HTR-8/SVneo (cell line): ENCODE data around the gene VPS41.
A peak's percentile ranks its signal among the peaks of the same experiment; 100 is the strongest.

Experiments
- DNase-seq: peaks from one replicate; pipeline ENCODE4 v3.0.0; 2011; ENCODE audit warnings: low spot score, mixed read lengths; ENCODE audit not compliant: insufficient read length
- FAIRE-seq: peaks from 2 replicates; lab custom pipeline; 2011; peaks lifted over from hg19 to GRCh38; lab: Jason Lieb, UNC

The VPS41 gene

DNA sequence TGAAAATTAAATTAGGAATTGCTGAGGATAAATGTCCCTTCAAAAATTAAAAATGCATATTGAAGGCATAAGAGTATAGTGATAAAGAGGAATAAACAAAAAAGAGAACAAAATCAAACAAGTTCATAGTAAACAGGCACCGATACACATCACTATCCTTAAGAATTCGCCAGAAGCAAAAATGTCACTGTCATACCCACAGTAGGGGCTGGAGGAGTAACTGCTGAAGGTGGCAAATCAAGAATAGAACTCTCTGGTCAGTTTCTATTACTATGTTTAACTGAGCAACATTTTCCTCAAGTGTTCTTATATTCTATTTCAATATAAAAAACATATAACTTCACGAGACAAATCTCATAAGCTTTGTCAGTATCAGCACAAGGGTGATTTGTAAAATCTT is 84.0 kb downstream of the VPS41 start:
- FAIRE-seq (no peak), DNase-seq (no peak)

DNA sequence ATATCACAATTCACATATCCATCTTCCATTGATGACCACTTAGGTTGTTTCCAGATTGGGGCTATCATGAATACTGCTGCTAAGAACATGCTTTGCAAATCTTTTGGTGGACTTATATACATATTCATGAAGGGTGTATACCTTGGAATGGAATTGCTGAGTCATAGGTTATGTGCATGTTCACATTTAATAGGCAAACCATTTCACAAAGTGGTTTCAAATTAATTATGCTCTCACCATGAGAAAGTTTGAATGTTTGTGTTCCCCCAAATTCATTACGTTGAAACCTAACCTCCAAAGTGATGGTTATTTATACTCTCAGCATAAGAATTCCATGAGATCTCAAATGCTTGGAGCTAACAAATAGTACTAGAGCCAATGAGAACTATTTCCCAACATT is 86.4 kb downstream of the VPS41 start:
- FAIRE-seq = no peak
- DNase-seq = no peak

DNA sequence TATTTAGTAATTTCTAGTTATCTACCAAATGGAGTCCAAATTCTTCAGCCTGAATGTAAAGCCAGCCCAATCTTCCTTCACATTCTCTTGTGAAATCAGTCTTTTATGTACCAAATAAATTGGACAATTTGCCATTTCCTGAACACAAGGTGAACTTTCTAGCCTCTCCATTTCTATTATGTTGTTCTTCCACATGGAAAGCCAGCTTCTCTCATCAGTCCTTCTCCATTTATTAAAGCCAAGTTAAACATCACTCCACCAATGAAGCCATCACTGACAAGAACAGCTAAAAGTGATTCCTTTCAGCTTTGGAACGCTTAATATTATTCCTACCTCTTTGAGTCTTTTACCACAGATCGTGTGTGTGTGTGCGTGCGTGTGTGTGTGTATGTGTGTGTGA is 88.4 kb downstream of the VPS41 start:
- no peak for DNase-seq
- no peak for FAIRE-seq

DNA sequence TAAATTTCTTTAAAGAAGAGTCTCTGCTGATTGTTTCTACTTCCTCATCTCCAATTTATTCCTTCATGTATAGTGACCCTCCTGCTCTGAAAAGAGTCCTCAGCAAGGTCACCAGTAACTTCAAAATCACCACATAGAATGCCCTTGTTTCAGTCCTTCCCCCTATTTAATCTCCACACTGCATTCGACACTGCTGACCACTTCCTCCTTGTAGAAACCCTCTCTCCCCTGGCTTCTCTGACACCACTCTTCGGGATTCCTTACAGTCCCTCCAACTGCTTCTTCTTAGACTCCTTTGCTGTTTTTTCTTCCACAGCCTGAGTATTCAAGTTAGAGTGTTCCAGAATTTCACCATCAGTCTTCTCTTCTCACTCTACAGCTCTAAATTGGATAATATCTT is 89.5 kb downstream of the VPS41 start:
- DNase-seq (no peak), FAIRE-seq (no peak)

DNA sequence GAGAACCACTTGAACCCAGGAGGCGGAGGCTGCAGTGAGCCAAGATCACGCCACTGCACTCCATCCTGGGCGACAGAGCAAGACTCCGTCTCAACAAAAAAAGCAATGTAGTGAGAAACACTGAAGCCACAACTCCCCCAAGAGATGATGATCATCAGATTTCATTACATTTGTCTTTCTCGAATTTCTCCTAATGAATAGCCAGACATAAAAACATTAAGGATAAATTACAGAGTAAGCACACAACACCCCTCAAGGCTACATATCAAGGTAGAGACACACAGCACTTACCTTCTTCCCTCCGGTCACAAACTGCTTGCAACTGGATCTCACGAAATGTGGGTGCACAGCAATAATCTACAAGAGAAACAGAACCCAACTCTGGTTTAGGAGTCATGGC is 91.5 kb downstream of the VPS41 start:
- DNase-seq (no peak), FAIRE-seq (no peak)

DNA sequence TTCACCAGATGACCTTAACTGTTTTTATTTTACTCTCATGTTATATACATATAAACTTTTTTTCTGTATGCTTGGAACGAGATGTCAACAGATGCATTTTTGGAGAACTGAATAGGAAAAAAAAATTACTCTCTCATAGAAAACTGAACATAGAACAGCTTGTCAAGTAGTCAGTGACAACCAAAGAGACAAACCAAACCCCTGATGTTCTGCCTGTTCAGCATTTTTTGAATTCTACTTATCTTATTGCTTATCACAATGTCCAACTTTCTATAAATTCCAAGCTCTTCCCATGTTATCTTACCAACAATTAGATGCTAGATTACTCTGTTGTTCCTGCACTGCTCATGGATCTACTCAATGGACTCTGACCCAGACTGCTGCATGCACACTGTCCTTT is 95.2 kb downstream of the VPS41 start:
- FAIRE-seq (no peak), DNase-seq (no peak)

DNA sequence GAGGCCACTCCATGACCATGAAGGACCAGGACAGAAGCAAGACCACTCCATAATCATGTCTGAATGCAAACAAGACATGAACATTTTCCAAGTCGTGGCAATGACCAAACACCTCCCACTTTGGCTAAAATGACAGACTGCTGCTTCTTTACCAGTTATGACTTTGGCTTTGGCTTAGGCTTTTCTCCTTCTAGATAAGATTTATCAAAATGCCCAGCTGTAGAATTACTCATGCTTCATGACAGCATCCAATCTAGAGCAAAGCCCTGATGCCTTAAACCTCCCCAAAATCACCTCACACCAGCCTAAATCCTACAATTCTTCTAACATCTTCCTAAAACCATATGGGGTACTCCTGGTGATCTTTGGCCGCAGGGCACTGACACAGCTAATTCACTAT is 102.1 kb downstream of the VPS41 start:
- FAIRE-seq (no peak), DNase-seq (no peak)

DNA sequence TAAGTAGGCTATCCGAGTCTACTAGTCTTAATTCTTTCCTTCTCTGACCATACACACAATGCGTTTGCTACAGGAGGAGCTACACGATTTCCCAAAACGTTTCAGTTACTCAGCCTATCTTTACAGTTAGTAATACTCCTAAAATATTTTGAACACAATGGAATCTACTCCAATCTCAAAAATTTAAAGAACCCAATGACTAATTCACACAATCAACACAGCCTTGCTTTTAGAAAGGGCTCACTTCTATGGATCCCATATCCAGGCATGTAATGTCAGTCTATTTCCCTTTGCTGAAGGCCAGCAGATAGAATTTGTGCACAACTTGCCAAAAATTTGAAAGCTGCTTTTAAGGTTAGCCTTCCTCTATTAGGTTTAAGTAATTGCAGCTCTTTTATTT is 107.2 kb downstream of the VPS41 start:
- FAIRE-seq = no peak
- DNase-seq = no peak

DNA sequence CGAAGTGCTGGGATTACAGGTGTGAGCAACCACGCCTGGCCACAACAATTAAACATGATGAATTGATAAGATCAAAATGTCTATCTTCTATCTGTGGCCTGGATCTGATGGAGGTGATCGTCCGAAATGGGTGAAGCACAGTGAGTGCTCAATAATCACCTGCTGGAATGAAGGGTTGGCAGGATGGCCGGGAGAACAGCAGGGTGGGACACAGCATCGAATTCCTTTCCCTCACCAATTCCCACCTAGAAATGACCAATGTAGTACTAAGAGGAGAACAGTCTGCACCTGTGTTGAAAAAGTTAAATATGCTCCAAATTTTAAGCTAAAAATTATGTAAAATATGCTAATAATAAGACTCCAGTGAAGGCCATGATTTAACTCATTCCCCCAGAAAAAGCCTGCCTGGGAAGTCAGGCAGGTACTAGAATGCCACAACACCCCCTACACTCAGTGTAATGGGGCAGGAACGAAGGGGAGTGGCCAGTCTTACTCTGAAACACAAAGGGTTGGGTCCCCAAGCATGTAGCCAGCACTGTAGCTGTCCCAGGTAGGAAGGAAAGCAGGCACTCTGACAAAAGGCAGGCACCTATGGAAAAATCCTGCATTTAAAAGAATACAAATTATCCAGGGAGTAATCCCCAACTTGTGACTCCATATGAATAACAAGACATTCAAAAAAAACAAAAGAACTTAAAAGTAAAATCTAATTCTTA is 110.3 kb downstream of the VPS41 start:
- FAIRE-seq (no peak), DNase-seq (no peak)

DNA sequence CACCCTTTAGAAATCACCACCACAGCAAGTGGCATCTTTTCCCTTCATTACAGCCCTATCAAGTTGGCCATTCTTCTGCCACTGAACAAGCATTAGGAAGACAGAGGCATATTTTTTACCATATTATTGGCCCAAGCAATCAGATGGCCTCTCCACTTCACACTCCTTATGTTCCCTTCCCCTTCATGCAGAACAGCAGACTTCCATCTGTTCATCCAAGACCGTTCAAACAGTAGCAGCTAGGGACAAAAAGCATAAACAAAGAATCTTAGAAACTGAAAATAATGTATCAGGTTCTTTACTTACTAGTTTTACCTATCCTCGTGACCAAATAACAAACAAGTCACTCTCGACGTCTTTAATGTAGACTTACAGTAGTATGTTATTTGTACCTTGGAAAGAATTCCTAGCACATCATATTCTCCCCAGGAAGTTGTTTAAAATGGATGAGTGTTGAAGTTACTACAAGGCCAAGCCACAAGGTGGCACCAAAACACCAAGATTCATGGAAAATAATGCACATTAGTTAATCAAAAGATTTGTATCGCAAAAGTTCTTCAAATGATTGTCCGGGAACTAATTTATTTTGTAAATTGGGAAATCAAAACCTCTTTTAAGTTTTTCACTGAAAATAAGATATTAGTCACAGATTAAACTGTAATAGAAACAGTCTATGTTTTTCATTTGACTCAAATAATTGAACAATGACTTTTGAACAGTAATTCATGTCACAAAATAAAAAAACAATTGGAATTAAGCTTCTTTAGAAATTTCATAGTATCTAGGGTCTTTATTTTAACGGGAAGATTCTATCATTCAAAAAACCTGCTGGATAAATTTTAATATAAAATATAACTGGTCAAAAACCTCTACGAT is 112.1 kb downstream of the VPS41 start:
- FAIRE-seq (no peak), DNase-seq (peak; percentile 44)

DNA sequence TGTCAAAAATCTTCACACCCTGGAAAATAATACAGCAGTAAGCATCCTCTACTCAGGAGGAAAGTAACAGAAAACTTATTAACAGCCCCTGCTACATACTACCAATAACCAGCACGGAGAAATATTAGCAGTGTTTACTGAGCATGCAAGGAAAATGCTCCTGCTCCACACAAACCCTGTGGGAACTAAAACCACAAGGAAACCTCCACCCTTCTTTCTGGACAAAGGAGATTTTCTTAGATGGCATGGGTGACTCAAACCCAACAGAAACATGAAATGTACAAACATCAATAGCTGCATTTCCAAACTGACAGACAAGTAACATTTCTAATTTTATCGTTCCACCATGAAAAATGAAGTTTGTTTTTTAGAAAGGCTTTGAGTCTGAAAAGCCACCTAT is 113.4 kb downstream of the VPS41 start:
- FAIRE-seq (no peak), DNase-seq (no peak)

DNA sequence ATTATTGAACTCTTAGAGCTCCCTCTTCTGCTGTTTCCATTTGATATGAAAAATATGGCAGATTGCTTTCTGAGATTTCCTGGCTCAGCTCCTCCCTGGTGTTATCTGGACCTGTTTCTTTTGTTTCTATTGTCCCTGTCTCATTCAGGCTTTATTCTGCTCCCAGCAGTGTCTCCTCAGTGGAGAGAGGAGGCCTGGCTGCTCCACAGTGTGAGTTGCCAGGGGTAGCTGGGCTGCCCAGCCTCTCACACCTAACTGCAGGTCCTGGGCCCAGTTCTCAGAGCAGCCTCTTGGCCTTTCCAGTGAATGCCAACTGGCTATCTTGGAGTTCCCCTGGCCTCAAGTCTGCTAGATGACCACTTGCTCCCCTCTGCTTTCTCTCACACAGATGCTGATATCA is 127.0 kb downstream of the VPS41 start:
- FAIRE-seq (no peak), DNase-seq (no peak)

DNA sequence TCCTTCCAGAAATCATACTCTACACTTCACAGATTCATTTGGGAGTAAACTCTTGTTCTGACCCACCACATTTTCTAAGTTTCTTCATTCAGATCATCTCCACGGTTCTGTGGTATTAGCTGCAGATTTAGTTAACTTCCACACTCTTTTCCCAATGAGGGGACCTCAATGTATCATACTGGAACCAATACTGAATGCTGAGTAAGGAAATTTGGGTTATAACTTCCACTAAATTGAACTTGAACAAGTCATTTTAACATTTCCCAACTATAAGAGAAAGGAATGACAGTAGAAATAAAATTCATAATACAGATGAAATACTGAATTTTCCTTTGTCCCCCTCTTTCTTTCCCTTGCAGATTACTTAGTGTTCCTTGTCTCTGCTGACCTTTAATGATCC is 131.4 kb downstream of the VPS41 start:
- DNase-seq (no peak), FAIRE-seq (no peak)

DNA sequence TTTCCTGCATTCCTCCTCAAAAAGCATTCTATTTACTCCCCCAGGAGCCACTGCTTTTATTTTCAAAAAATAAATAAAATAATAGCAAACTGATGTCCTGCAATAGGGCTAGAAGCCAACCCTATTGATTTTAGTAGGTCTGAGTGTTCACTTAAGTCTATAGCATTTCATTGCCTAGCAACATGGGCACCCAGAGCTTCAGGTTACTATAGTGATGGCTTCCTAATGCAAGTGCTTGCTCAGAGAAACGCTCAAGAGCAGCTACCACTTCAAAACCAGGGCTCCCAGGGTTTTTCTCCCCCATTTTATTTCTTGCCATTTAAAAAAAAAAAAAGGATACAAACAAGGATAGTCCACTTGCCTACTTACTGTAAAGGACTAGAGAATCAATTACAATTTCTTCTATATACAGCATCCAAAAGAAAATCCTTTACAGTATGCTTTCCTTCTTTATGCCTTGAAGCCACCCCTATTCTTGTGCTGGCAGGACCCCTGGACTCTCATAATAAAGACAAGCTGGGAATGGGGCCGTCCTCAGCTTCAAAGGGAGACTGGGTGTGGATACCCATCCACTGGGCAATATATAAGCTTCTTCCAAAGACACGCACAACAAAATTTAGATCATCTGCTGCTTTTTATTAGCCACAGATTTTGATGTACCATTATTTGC is 133.3 kb downstream of the VPS41 start:
- no peak for DNase-seq
- FAIRE-seq = no peak

DNA sequence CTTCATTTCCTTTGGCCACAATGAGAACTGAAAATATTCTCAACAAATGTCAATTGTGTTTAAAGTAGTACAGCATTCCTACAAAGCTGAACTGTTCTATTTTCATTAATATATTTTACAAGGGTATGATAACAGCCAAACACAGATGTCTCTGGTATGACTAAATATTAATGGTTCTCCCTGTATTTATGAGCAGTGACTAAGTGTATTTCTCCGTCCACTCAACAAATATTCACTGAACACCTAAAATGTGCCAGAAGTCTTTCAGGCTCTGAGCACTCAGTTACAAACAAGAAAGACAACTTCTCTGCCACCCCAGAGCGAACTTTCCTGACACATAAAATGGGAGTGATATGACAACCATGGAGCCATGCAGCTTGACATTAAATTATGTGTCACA is 135.6 kb downstream of the VPS41 start:
- FAIRE-seq = no peak
- no peak for DNase-seq

DNA sequence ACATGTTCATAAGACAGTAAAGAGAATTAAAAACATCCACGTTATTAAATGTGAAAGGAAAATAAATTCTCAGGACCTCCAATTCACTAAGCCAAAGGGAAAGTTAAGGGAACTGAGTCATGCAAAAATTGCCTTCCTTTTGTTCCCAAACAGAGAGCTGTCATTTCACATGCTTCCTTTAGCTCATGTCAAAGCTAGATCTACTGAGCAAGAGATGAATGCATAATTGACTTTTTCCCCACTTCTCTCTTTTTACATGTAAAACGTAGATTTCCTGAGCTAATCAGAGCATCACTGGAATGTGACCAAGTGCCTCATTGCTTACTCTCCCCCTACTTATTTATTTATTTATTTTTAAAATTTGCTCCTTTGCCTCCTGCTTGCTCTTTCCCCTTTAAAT is 148.8 kb downstream of the VPS41 start:
- DNase-seq (no peak), FAIRE-seq (no peak)

DNA sequence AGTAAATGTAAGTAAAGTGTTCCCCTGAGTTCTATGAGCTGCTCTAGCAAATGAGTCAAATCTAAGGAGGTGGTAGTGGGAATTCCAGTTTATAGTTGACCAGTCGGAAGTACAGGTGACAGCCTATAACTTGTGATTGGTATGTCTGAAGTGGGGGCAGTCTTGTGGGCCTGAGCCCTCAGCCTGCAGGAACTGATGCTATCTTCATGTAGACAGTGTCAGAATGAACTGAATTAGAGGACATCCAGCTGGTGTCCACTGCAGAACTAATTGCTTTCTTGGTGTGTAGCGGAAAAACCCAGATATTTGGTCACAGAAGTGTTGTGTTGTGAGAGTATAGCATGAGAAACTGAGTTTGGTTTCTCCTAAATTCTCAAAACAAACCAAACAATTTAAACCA is 150.0 kb downstream of the VPS41 start:
- DNase-seq (no peak), FAIRE-seq (no peak)

DNA sequence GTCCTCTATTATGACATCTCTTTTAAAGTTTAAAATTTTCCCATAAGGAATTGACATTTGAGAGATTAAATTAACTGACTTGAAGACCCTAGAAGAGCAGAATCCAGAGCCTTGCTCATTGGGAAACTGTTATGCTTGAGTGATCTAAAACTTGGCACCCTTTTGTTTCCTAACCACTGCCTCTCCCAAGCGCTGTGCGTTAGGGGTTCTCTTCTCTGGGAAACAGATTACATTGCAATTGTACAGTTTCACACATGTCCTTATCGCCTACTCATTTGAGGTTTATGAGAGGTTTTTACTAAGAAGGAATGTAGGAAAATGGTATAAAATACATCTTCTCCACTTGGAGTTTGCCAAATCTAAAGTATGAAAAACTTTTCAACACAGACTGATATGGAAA is 151.1 kb downstream of the VPS41 start:
- FAIRE-seq (no peak), DNase-seq (no peak)

DNA sequence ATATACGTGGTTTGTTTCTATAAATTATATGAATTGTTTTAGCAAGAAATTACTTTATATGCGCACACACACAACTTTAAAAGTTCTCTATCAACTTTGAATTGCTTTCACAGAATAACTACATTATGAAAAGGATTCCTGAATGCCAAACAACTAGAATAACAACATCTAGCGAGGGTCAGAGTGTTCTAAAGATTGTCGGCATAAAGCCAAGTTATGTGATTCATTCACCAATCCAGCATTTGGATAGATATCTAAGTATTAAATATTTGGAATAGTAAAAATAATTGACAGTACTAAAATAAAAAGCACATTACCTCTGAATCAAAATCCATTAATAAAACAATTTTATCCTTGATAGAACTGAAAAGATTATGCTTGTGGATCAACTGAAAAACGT is 152.5 kb downstream of the VPS41 start:
- FAIRE-seq (no peak), DNase-seq (no peak)

DNA sequence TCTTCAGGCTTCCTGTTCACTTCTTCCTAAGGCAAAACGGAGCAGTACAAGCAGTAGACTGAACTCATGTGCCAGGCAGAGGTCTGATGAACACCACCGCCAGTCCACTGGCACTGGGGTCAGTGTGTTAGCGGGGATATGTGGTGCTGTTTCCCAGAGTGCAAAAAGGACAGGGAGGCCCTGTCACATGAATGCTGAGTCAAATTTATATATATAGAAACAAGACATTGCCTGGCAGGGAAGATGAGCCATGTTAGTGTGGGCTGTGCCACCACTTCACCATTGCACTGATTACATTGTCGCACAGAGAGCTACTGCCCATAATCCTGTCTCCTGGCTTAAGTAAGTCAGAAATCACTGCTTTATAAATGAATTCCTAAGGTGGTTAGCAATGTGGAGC is 155.6 kb downstream of the VPS41 start:
- FAIRE-seq = no peak
- no peak for DNase-seq

DNA sequence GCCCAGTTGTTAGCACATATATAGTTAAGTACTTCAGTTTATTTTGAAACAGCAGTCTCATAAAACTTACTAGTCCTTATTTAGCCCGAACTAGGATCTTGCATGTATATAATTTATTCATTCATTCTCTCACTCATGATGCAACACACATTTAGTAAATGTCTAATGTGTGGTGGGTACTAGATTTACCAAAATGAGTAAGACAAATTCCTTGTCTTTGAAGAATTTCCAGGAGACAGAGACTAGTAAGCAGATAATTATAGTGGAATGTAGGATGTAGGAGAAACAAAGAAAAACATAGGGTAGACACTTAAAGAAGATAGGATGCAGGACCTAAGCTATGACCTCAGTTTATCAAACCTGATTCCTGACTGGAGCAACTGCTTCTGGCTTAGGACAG is 157.6 kb downstream of the VPS41 start:
- FAIRE-seq = no peak
- no peak for DNase-seq
